ENCODE data around the gene CXCL17.

The CXCL17 gene

DNA sequence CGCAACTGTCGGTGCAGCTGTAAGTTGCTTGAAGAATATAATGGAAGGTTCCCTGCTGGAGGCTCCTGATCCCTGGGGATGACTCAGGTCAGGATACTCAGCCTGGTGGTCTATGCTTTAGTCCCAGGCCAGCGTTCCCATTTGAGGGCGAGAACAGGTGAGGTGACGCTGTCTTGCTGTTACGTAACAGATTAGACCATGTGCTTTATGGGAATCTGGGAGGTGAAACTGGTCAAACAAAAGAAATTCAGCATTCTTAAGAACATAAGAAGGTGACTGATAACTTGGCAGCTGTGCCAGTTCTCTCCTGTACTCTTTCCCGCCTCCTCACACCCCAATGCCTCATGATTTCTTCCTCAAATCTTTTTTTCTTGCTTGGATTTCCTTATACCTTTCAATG, at the start of gene CXCL17:
CXCL17 (minus strand) TSS at position 114 of the 400 bp plus-strand sequence. CDS start 114 bp downstream, outside the sequence.
- no peak for FAIRE-seq

DNA sequence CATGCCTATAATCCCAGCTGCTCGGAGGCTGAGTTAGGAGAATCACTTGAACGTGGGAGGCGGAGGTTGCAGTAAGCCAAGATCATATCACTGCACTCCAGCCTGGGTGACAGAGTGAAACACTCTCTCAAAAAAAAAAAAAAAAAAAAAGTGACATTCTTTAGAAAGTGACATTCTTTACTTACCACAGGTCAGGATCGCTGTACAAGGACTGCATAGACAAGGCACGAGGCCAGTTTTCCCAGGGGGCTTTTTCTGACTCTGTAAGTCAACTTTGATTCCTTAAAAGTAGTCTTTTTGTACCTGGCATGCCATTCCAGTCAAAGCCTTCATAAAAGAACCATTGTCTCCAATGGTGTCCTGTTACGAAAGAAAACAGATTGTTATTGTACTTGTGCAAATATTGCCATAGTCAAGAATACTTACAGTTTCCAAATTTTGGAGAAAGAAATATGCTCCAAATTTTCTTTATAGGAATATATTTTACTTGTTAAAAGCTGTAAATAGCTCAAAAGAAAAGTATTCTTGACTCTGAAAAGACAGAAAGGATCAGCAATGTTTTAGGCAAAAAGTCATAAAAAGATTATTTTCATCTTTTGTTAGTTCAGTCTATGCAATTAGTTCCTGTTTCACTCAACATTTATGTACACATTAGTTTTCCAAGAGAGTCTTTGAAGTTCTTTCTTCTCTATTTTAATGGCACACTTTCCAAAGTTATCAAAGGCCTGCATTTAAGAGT, 46.2 kb upstream of the CXCL17 start:
- no peak for FAIRE-seq

- FAIRE-seq, result no peak
Measured at GRCh38 chr19:42487798-42488178, 45.0 kb upstream of the CXCL17 start.

DNA sequence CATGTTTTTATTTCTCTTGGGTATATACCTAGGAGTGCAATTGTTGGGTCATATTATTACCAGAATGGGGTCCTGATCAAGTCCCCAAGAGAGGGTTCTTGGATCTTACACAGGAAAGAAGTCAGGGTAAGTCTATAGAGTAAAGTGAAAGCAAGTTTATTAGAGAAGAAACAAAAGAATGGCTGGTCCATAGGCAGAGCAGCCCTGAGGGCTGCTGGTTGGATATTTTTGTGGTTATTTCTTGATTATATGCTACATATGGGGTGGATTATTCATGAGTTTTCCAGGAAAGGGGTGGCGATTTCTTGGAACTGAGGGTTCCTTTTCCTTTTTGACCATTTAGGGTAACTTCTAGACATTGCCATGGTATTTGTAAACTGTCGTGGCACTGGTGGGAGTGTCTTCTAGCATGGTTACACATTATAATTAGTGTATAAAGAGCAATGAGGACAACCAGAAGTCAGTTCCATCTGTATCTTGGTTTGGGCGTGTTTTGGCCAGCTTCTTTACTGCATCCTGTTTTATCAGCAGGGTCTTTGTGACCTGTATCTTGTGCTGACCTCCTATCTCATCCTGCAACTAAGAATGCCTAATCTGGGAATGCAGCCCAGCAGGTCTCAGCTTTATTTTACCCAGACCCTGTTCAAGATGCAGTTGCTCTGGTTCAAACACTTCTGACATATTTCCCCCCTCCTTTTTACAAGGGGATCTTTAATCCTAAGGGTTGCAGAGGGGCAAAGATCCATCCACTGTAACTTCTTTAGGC, 44.5 kb upstream of the CXCL17 start:
- FAIRE-seq, result no peak

DNA sequence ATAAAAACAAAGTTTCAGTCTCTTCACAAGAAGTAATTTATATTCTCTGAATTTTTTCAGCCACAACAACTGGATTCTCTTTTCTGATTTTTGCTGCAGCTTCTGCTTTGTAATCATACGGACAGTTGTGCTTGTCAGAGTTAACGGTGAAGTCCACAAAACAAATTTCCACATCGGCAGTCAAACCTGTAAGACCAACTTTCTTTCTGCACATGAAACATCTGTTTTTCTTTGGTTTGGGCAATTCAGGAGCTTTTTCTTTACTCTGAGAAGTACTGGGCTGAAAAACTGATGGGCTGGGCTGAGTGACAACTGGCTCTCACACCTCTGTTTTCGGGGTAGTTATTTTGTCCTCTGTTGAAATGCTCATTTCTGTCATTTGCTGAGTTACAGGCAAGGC, 42.3 kb upstream of the CXCL17 start:
- FAIRE-seq, result peak; percentile 19

DNA sequence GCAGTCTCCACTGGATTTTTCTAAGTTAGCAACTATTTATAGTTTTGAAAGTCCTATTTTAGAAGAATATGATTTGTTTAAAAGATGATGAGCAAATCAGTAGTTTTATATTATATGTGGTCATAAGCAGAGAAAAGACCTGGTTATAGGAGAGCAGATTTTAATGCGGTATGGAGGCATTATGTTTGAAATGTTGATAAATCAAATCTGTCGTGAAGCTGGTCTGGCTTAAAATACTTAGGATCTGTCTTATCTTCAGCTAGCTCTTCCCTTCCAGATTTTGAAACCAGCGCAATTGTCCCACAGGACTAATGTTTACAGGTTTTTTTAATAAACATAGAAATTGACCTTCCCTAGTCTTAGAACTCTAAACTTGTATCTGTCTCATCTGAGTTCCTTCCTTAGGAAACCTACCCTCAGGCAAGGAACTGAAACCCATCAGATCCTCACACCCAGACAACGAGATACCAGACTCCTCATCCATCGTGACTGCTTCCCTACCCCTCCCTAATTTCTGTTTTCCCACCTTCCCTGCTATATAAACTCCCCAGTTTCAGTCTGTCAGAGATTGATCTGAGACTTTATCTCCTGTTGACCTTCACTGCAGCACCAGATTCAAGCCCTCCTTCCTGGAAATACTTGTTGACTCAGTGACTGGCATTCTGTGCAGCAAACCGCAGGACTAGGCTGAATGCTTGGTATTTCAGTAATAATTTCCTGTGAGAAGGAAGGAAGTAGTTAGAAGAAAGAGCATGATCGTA, 37.8 kb upstream of the CXCL17 start:
- peak; percentile 21 for FAIRE-seq

DNA sequence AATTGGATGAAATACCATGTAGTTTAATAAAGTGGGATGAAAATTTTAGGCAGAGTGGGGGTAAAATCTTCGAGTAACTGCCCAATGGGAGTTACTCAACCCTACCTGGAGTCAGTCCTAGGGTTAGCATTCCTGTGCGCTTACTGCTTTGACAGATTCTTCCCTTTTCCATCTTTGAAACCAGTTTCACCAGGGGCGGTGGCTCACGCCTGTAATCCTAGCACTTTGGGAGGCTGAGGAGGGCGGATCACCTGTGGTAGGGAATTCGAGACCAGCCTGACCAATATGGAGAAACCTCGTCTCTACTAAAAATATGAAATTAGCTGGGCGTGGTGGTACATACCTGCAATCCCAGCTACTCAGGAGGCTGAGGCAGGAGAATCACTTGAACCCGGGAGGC, 37.0 kb upstream of the CXCL17 start:
- FAIRE-seq, result no peak

DNA sequence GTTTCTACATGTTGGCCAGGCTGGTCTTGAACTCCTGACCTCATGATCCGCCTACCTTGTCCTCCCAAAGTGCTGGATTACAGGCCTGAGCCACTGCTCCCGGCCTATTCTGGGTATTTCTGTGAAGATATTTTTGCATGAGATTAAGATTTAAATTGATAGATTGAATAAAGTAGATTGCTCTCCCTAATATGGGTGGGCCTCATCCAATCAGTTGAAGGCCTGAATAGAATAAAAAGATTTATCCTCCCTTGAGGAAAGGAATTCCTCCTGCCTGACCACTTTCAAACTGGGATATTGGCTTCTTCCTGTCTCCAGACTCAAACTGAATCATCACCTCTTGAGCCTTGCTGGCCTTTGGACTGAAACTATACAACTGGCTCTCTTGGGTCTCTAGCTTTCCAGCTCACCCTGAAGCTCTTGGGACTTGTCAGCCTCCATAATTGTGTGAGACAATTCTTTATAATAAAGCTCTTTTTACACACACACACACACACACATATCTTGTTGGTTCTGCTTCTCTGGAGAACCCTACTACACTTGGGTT, 36.1 kb upstream of the CXCL17 start:
- FAIRE-seq, result no peak

DNA sequence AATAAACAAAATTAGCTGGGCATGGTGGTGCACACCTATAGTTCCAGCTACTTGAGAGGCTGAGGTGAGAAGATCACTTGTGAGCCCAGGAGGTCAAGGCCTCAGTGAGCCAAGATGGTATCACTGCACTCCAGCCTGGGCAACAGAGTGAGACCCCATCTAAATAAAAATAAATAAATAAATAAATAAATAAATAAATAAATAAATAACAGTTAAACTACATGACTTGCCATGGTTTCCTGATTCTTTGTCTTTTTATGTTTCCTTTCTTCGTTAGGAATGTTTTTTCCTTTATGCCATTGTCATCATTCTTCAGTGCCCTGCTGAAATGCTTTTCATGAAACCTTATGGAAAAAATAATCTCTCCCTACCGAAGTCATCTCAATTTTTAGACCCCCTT, 35.2 kb upstream of the CXCL17 start:
- no peak for FAIRE-seq

DNA sequence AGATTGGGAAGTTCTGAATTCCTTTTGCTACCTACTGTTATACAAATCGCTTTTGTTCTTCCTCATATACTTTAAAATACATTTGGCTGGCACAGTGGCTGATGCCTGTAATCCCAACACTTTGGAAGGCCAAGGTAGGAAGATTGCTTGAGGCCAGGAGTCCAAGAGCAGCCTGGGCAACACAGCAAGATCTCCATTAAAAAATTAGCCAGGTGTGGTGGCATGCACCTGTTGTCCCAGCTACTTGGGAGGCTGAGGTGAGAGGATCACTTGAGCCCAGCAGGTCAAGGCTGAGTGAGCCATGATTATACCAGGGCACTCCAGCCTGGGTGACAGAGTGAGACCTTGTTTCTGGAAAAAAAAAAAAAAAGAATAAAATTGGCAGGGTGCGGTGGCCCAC, 34.4 kb upstream of the CXCL17 start:
- no peak for FAIRE-seq

DNA sequence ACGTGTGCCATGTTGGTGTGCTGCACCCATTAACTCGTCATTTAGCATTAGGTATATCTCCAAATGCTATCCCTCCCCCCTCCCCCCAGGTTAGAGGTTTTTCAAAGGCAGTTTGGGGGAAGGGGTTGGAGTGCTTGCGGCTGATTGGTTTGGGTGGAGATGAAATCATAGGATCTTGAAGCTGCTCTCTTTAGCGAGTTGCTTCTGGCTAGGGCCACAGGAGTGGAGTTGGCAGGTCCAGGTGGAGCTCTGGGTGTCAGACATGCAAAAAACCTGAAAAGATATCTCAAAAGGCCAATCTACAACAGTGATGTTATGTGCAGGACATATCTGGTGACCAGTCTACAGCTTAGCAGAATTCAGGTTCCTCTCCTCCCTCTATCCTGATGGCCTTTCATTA, 32.6 kb upstream of the CXCL17 start:
- FAIRE-seq, result no peak

GRCh38 chr19:42474743-42475142, 32.0 kb upstream of the CXCL17 start:
- FAIRE-seq, result no peak

GRCh38 chr19:42473686-42474085, 30.9 kb upstream of the CXCL17 start:
- no peak for FAIRE-seq

- FAIRE-seq, result no peak
Measured at GRCh38 chr19:42472402-42473147, 29.8 kb upstream of the CXCL17 start.

GRCh38 chr19:42471554-42472249, 29.0 kb upstream of the CXCL17 start:
- no peak for FAIRE-seq

DNA sequence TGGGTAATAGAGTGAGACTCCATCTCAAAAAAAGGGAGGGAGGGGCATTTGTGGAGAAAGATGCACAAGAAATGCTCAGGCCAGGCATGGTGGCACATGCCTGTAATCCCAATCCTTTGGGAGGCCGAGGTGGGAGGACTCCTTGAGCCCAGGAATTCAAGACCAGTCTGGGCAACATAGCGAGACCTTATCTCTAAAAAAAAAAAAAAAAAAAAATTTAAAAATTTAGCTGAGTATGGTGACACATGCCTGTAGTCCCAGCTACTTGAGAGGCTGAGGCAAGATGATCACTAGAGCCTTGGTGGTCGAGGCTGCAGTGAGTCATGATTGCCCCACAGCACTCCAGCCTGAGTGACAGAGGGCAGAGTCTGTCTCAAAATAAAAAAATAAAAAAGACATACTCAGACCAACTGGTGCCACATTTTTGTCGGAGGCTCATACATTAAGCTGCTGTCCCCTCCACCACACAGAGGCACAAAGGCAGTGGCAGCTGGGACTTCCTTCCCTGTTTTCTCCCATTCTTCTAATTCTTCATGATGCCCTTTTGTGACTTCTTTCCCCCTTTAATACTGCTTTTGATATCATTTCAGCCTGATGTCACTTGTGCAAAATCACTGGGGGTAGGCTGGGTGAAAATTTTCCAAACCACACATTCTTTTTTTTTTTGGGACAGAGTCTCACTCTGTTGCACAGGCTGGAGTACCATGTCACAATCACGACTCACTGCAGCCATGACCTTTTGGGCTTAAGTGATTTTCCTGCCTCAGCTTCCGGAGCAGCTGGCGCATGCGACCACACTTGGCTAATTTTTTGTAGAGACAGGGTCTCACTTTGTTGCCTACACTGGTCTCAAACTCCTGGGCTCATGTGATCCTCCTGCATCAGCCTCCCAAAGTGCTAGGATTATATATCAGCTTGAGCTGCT, 26.8 kb upstream of the CXCL17 start:
- no peak for FAIRE-seq

DNA sequence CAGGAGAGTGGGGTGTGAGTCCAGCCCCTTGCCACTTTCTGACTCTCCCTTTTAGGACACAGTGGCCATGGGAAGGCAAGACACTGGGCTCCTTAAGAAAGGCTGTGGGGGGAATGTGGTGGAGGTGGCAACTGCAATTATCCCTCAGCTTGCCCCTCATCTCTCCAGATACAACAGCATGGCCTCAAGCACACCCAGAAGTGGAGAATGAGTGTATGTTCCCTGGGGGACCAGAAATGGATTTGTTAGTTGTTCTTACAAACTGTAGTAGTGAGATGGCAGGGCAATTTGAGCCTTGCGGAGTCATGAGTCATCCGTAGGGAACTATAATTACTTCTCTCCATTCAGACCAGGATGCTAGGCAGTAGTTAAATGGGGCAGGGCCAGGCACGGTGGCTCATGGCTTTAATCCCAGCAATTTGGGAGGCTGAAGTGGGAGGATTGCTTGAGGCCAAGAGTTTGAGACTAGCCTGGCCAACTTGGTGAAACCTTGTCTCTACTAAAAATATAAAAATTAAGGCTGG, 25.6 kb upstream of the CXCL17 start:
- no peak for FAIRE-seq

- FAIRE-seq, result no peak
Measured at GRCh38 chr19:42467183-42467760, 24.5 kb upstream of the CXCL17 start.

- FAIRE-seq, result no peak
Measured at GRCh38 chr19:42466521-42467182, 23.9 kb upstream of the CXCL17 start.

DNA sequence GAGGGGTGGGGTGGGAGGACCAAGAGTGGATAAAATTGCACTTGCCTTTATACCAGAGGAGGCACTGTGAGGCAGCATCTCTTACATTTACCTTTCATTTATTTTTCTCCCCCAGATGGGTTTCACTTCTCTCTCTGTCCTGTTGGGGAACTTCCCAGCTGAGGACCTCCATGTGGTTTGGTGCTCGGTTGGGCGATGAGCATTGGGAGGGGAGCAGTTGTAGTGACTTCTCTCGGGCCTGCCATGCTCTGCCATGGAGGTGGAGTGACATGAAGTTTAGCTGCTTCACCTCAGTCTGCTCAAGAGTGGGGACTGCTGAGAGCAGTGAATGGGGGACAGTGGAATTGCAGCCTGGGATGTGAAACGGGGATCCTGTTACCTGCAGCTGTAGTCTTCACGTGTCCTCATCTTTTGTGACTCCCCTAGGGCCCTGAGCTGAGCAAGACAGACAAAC, 23.1 kb upstream of the CXCL17 start:
- FAIRE-seq, result no peak

All from G401.6 (cell line).